ENCODE measurements around the gene NUDT11.

Gene NUDT11

GRCh38 chrX:51440365-51440764 is 56.0 kb downstream of the NUDT11 start:
- Histone ChIP-seq H3K4me1 (ENCODE audit: insufficient read depth, poor library complexity, severe bottlenecking) (no peaks in the 10 kb centered on the region), H3K36me3 (ENCODE audit: low read depth) (no peaks in the 10 kb centered on the region), H3K27me3 (ENCODE audit: insufficient read depth, poor library complexity, severe bottlenecking) (no peaks in the 10 kb centered on the region), H3K9me3 (ENCODE audit: severe bottlenecking) (no peaks in the 10 kb centered on the region), H3K27ac (ENCODE audit: poor library complexity, severe bottlenecking) (no peak overlapping the region), H3K4me3 (ENCODE audit: severe bottlenecking) (no peak overlapping the region)
- TF ChIP-seq CTCF (IDR thresholded peaks at IDR 0.05; ENCODE audit: poor library complexity, severe bottlenecking): no peak
- DNase-seq (ENCODE audit: low spot score) (no peak), ATAC-seq (ENCODE audit: low read depth) (no peak)
